PC-3 (cell line): ENCODE data around the gene SP1. TPM values are rescaled to one million over a fixed set of nuclear protein-coding genes. Genes with fewer than 3 reads are reported as not detected.
A peak's percentile ranks its signal among the peaks of the same experiment; 100 is the strongest.

Experiments
- ATAC-seq: fragments of 200-7000 bp; cut with Tn5 transposase; 2 replicates; pipeline ENCODE4 v1.9.1; 2020; ENCODE audit warnings: mild to moderate bottlenecking, moderate library complexity
- BruUV-seq: library from RNA; stranded (reverse); fragments of 400-500 nt; replicated peaks from 2 replicates; lab custom pipeline; 2021; lab: Mats Ljungman, UMichigan
- CTCF ChIA-PET: fragments of 300-600 bp; sonication (Branson Sonifier 250); formaldehyde crosslinking; loops from one replicate; lab custom pipeline; 2022; ENCODE audit warnings: antibody characterized with exemption; lab: Charles Lee
- POLR2A ChIA-PET: fragments of 300-600 bp; sonication (Branson Sonifier 250); formaldehyde crosslinking; loops from one replicate; lab custom pipeline; 2022; ENCODE audit warnings: antibody characterized with exemption; ENCODE audit not compliant: unreplicated experiment; lab: Charles Lee
- DNase-seq: peaks from one replicate; pipeline ENCODE4 v3.0.0-alpha.2; 2015
- H2AFZ ChIP-seq: fragments of 300-600 bp; sonication (generic); 2 replicates; pipeline ENCODE4 v1.6.0; 2016; ENCODE audit warnings: antibody characterized with exemption, low read length
- H3F3A ChIP-seq: fragments of 300-600 bp; sonication (generic); one replicate; pipeline ENCODE4 v1.6.0; 2017; ENCODE audit warnings: antibody characterized with exemption, low read length, control low read depth, mild to moderate bottlenecking; ENCODE audit not compliant: unreplicated experiment
- H3K27ac ChIP-seq: fragments of 300-600 bp; sonication (generic); 2 replicates; pipeline ENCODE4 v1.5.1; 2016; ENCODE audit warnings: mild to moderate bottlenecking, low read length
- H3K27me3 ChIP-seq: fragments of 300-600 bp; sonication (generic); 2 replicates; pipeline ENCODE4 v1.6.1; 2016; ENCODE audit warnings: low read length, mixed read lengths
- H3K36me3 ChIP-seq: fragments of 300-600 bp; sonication (generic); 2 replicates; pipeline ENCODE4 v1.6.1; 2016; ENCODE audit warnings: low read depth, mixed run types, low read length, mixed read lengths
- H3K4me1 ChIP-seq: fragments of 300-600 bp; sonication (generic); 2 replicates; pipeline ENCODE4 v1.5.1; 2016; ENCODE audit warnings: low read length; ENCODE audit not compliant: insufficient read depth
- H3K4me2 ChIP-seq: fragments of 300-600 bp; sonication (generic); 2 replicates; pipeline ENCODE4 v1.6.0; 2016; ENCODE audit warnings: low read length
- H3K4me3 ChIP-seq: fragments of 300-600 bp; sonication (generic); 2 replicates; pipeline ENCODE4 v1.5.1; 2016; ENCODE audit warnings: mild to moderate bottlenecking, low read length, mixed read lengths
- H3K79me2 ChIP-seq: fragments of 300-600 bp; sonication (generic); 2 replicates; pipeline ENCODE4 v1.6.1; 2017; ENCODE audit warnings: low read length, mixed read lengths
- H3K9ac ChIP-seq: fragments of 300-600 bp; sonication (generic); 2 replicates; pipeline ENCODE4 v1.6.0; 2016; ENCODE audit warnings: mild to moderate bottlenecking, low read length
- H3K9me2 ChIP-seq: fragments of 300-600 bp; sonication (generic); replicated peaks from 2 replicates; pipeline ENCODE4 v1.6.1; 2016; ENCODE audit warnings: mixed run types, low read length, mixed read lengths
- H3K9me3 ChIP-seq: fragments of 300-600 bp; sonication (generic); 2 replicates; pipeline ENCODE4 v1.6.1; 2016; ENCODE audit warnings: low read length, mixed read lengths
- H4K20me1 ChIP-seq: fragments of 300-600 bp; sonication (generic); 2 replicates; pipeline ENCODE4 v1.6.1; 2016; ENCODE audit warnings: low read length, mixed read lengths
- EZH2 ChIP-seq: fragments of 300-600 bp; sonication (generic); IDR thresholded peaks from one replicate; pipeline ENCODE4 v1.6.1; 2017; ENCODE audit warnings: antibody characterized with exemption, mild to moderate bottlenecking, low read length; ENCODE audit not compliant: unreplicated experiment
- EZH2phosphoT487 ChIP-seq: fragments of 300-600 bp; sonication (generic); IDR thresholded peaks from 2 replicates; pipeline ENCODE4 v1.6.1; 2018; ENCODE audit warnings: mild to moderate bottlenecking, antibody characterized with exemption, low read length, borderline replicate concordance
- intact Hi-C: fragments of 100-400 bp; cut with micrococcal nuclease; formaldehyde crosslinking; loops from 2 replicates; pipeline ENCODE4 v1.9.0; 2023
- total RNA-seq: library from RNA; depleted of rRNA; stranded (reverse); fragments of >200 nt; gene quantifications from 2 replicates; pipeline ENCODE4 v1.2.3, GENCODE V29; 2014
- TF ChIP-seq, protein P1 (sequence below): fragments of 300-600 bp; sonication (generic); conservative IDR thresholded peaks from 2 replicates; pipeline ENCODE4 v1.5.1; 2017; ENCODE audit warnings: antibody characterized with exemption, low read depth, mild to moderate bottlenecking, low read length

The SP1 gene
- total RNA-seq, 1 experiment from 2014 or later, result 49.7 TPM

DNA sequence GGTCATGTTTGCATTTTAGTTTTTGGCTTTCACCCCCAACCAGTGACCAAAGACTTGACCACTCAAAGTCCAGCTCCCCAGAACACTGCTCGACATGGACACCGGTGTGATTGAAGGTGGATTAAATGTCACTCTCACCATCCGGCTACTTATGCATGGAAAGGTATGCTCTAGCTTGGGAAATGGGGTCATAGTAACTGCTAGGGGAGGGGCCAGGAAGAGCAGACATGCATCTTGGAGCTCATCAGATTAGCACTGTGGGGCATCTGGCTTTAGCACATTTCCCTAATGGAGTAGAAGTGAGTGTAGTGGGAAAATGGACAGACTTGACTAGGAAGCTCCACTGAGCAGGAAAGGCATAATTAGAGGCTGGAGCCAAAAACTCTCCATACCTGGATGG is 74.7 kb downstream of the SP1 start:
- H3F3A ChIP-seq, result no peaks in the 10 kb centered on the region
- no peak overlapping the region for H3K9ac ChIP-seq
- no peak overlapping the region for H2AFZ ChIP-seq
- peak overlapping the region; percentile 94; the same call in 1 of the 2 replicates for H3K4me2 ChIP-seq
- CTCF ChIA-PET, result no interaction called here
- POLR2A ChIA-PET, result no interaction called here
- peaks cover 70% of the 10 kb centered on the region for H3K79me2 ChIP-seq
- intact Hi-C loops, result no loop called here
- ATAC-seq (no peak), DNase-seq (no peak)
- no peaks in the 10 kb centered on the region for H3K9me3 ChIP-seq
- H3K4me3 ChIP-seq, result peak overlapping the region; percentile 95; the same call in 1 of the 2 replicates
- H3K27ac ChIP-seq, result no peak overlapping the region
- H3K36me3 ChIP-seq, result peaks cover 65% of the 10 kb centered on the region
- no TSS peak for BruUV-seq
- H3K9me2 ChIP-seq, result no peaks in the 10 kb centered on the region
- H3K27me3 ChIP-seq, result no peaks in the 10 kb centered on the region
- peaks cover 57% of the 10 kb centered on the region for H4K20me1 ChIP-seq
- TF ChIP-seq, protein P1, sequence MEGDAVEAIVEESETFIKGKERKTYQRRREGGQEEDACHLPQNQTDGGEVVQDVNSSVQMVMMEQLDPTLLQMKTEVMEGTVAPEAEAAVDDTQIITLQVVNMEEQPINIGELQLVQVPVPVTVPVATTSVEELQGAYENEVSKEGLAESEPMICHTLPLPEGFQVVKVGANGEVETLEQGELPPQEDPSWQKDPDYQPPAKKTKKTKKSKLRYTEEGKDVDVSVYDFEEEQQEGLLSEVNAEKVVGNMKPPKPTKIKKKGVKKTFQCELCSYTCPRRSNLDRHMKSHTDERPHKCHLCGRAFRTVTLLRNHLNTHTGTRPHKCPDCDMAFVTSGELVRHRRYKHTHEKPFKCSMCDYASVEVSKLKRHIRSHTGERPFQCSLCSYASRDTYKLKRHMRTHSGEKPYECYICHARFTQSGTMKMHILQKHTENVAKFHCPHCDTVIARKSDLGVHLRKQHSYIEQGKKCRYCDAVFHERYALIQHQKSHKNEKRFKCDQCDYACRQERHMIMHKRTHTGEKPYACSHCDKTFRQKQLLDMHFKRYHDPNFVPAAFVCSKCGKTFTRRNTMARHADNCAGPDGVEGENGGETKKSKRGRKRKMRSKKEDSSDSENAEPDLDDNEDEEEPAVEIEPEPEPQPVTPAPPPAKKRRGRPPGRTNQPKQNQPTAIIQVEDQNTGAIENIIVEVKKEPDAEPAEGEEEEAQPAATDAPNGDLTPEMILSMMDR, result no peak
- no peak for TF ChIP-seq EZH2
- no peak for TF ChIP-seq EZH2phosphoT487
- H3K4me1 ChIP-seq, result peaks cover 12% of the 10 kb centered on the region

GRCh38 chr12:53456654-53457366 is 76.8 kb downstream of the SP1 start:
- no peaks in the 10 kb centered on the region for H3F3A ChIP-seq
- no peak for DNase-seq
- peaks cover 91% of the 10 kb centered on the region for H3K79me2 ChIP-seq
- H4K20me1 ChIP-seq, result peaks cover 75% of the 10 kb centered on the region
- no peak overlapping the region for H3K4me3 ChIP-seq
- intact Hi-C loops, result no loop called here
- BruUV-seq, result no TSS peak
- peaks cover 86% of the 10 kb centered on the region for H3K36me3 ChIP-seq
- no peak overlapping the region for H3K27ac ChIP-seq
- no peak overlapping the region for H3K4me2 ChIP-seq
- CTCF ChIA-PET, result no interaction called here
- POLR2A ChIA-PET, result no interaction called here
- no peaks in the 10 kb centered on the region for H3K27me3 ChIP-seq
- TF ChIP-seq EZH2 (no peak), EZH2phosphoT487 (no peak)
- TF ChIP-seq, protein P1, result no peak
- H3K9ac ChIP-seq, result no peak overlapping the region
- no peaks in the 10 kb centered on the region for H3K9me2 ChIP-seq
- H3K4me1 ChIP-seq, result peaks cover 12% of the 10 kb centered on the region
- H2AFZ ChIP-seq, result no peak overlapping the region
- no peak for ATAC-seq
- H3K9me3 ChIP-seq, result no peaks in the 10 kb centered on the region

GRCh38 chr12:53459097-53459496 is 79.1 kb downstream of the SP1 start:
- ChIA-PET POLR2A (no interaction called here), CTCF (no interaction called here)
- H3K9ac ChIP-seq, result no peak overlapping the region
- no peak for ATAC-seq
- peaks cover 92% of the 10 kb centered on the region for H3K79me2 ChIP-seq
- no TSS peak for BruUV-seq
- H3F3A ChIP-seq, result no peaks in the 10 kb centered on the region
- no peak overlapping the region for H3K4me2 ChIP-seq
- intact Hi-C loops, result no loop called here
- H3K27ac ChIP-seq, result no peak overlapping the region
- no peaks in the 10 kb centered on the region for H3K27me3 ChIP-seq
- peaks cover 3% of the 10 kb centered on the region for H3K4me1 ChIP-seq
- no peak for TF ChIP-seq EZH2phosphoT487
- TF ChIP-seq EZH2, result no peak
- TF ChIP-seq, protein P1, result no peak
- peaks cover 94% of the 10 kb centered on the region for H3K36me3 ChIP-seq
- H2AFZ ChIP-seq, result no peak overlapping the region
- H3K4me3 ChIP-seq, result no peak overlapping the region
- peaks cover 79% of the 10 kb centered on the region for H4K20me1 ChIP-seq
- H3K9me3 ChIP-seq, result no peaks in the 10 kb centered on the region
- DNase-seq, result no peak
- no peaks in the 10 kb centered on the region for H3K9me2 ChIP-seq
